Erythroblast (primary cell): ENCODE results near the gene GABRB1.

Source experiments
- GATA1 ChIP-seq: IDR thresholded peaks from 2 replicates; pipeline ENCODE4 v1.6.1; 2011; ENCODE audit warnings: low read depth, mild to moderate bottlenecking, control low read depth, low read length, moderate library complexity
- POLR2A ChIP-seq: IDR thresholded peaks from 2 replicates; pipeline ENCODE4 v1.6.1; 2011; ENCODE audit warnings: mild to moderate bottlenecking, low read length

DNA sequence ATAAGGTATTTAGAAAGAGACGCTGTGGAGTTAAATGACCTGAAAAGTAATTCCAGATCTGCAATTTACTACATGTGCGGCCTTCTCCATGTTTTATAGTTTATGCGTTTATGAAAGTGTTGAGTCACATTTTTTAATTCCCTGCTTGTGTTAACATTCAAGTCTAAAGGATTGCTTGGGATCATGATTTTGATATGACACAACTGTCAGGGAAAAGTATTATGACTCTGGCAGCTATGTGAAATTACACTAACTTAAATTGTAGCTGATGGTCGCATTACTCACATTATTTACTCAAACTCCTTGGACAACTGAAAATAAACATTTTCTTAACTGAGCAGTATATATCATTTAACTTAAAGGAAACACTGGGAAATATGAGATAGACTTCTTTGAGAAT lies 14.3 kb upstream of the GABRB1 start:
- TF ChIP-seq POLR2A (no peak), GATA1 (no peak)
